ENCODE results near the gene DYNLT5. TPM values are rescaled to one million over a fixed set of nuclear protein-coding genes. Genes with fewer than 3 reads are reported as not detected.

The DYNLT5 gene
- total RNA-seq, 1 experiment from 2014 or later, result not detected

DNA sequence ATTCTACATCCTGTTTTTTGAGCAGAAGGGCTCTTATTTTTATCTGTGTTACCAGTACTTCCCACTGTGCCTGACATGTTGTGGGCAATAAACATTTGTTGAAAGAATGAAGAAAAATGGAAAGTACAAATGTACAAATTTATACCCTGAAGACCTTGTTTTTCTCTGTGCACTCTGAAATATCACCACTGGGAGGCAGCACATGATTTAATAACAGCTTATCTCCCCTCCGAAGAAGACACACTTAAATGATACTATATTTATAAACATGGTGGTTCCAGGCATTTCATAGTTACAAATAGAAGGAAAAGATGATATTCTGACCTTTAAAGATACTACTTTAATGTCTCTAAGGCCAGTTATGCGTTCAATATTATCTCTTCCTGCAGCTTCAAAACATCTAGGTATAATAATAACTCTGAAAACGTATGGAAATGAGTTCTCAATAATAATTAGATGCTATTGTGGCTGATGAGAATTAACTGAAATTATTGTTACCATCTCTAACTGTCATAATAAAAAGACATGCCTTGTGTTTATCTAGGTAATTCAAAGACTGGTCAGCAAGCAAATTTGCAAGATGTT, 12.8 kb downstream of the DYNLT5 start:
- Histone ChIP-seq H2AFZ (ENCODE audit: low read depth, low read length, poor library complexity, severe bottlenecking) (peak overlapping the region; percentile 83), H3K27ac (ENCODE audit: low read depth, low read length) (no peak overlapping the region), H4K20me1 (ENCODE audit: insufficient read depth) (no peaks in the 10 kb centered on the region), H3K4me1 (ENCODE audit: control insufficient read depth in 1 of 2, insufficient read depth in 2 of 2, low read length in 2 of 2) (0 out of 4 replicates have a peak, but pooled peaks cover 0 to 2% of the 10 kb centered on the region in 2 experiments), H3K9me3 (ENCODE audit: control insufficient read depth in 1 of 2, insufficient read depth in 1 of 2, low read depth in 1 of 2, low read length in 2 of 2) (no peaks in the 10 kb centered on the region), H3K4me2 (ENCODE audit: low read length) (peak overlapping the region; percentile 35; the same call in 1 of the 2 replicates), H3K9me2 (ENCODE audit: insufficient read depth) (no peaks in the 10 kb centered on the region), H3K4me3 (replicated peaks in 1 of 2; ENCODE audit: low read depth in 1 of 2, low read length in 2 of 2) (no peak overlapping the region), H3K79me2 (ENCODE audit: insufficient read depth, low read length) (no peaks in the 10 kb centered on the region), H3K9ac (ENCODE audit: low read length) (no peak overlapping the region), H3K27me3 (ENCODE audit: insufficient read depth, low read length) (no peaks in the 10 kb centered on the region), H3K36me3 (ENCODE audit: control insufficient read depth in 1 of 2, insufficient read depth in 2 of 2, low read length in 2 of 2) (no peaks in the 10 kb centered on the region)
- CTCF ChIA-PET, result interaction anchor here (0.8 to 5.4 kb wide), 9 partner anchors 10 to 736 kb away, joined by 3 to 42 read pairs (median 5); no protein-coding TSS in a partner anchor
- DNase-seq (ENCODE audit: low read depth, low spot score), result peak; percentile 31
- BruUV-seq (replicated peaks), result no TSS peak
- intact Hi-C loops (cut with micrococcal nuclease), result loop anchor here (1.0 to 2.0 kb wide), 4 partner anchors 232 to 736 kb away; no protein-coding TSS in a partner anchor
- RAD21 ChIA-PET (ENCODE audit: low non-redundant PET in 1 of 2, low total read pairs in 2 of 2, uncharacterized antibody in 2 of 2, unreplicated experiment in 2 of 2), result interaction anchor here (0.6 to 1.0 kb wide), 2 partner anchors 384 to 446 kb away, joined by 3 read pairs; no protein-coding TSS in a partner anchor
- POLR2A ChIA-PET, result no interaction called here
- TF ChIP-seq FOSL1 (IDR thresholded peaks at IDR 0.05; ENCODE audit: low read depth) (no peak), RAD21 (IDR thresholded peaks at IDR 0.05; ENCODE audit: low read depth) (peak; percentile 91)
- TF ChIP-seq, protein P1, sequence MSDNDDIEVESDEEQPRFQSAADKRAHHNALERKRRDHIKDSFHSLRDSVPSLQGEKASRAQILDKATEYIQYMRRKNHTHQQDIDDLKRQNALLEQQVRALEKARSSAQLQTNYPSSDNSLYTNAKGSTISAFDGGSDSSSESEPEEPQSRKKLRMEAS (IDR thresholded peaks at IDR 0.05), result no peak
- TF ChIP-seq, protein P2, sequence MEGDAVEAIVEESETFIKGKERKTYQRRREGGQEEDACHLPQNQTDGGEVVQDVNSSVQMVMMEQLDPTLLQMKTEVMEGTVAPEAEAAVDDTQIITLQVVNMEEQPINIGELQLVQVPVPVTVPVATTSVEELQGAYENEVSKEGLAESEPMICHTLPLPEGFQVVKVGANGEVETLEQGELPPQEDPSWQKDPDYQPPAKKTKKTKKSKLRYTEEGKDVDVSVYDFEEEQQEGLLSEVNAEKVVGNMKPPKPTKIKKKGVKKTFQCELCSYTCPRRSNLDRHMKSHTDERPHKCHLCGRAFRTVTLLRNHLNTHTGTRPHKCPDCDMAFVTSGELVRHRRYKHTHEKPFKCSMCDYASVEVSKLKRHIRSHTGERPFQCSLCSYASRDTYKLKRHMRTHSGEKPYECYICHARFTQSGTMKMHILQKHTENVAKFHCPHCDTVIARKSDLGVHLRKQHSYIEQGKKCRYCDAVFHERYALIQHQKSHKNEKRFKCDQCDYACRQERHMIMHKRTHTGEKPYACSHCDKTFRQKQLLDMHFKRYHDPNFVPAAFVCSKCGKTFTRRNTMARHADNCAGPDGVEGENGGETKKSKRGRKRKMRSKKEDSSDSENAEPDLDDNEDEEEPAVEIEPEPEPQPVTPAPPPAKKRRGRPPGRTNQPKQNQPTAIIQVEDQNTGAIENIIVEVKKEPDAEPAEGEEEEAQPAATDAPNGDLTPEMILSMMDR (IDR thresholded peaks at IDR 0.05 in 2 of 3, conservative IDR thresholded peaks at IDR 0.05 in 1 of 3; ENCODE audit: borderline replicate concordance in 1 of 3, insufficient read depth in 1 of 3, low read depth in 2 of 3, low read length in 2 of 3), result peak; percentile 62 to 86 (median 86)
- peak; percentile 82 for ATAC-seq

- Histone ChIP-seq H3K79me2 (ENCODE audit: insufficient read depth, low read length) (no peaks in the 10 kb centered on the region), H3K9me2 (ENCODE audit: insufficient read depth) (no peaks in the 10 kb centered on the region), H3K36me3 (ENCODE audit: control insufficient read depth in 1 of 2, insufficient read depth in 2 of 2, low read length in 2 of 2) (no peaks in the 10 kb centered on the region), H2AFZ (ENCODE audit: low read depth, low read length, poor library complexity, severe bottlenecking) (no peak overlapping the region), H3K4me2 (ENCODE audit: low read length) (no peak overlapping the region), H4K20me1 (ENCODE audit: insufficient read depth) (no peaks in the 10 kb centered on the region), H3K27me3 (ENCODE audit: insufficient read depth, low read length) (no peaks in the 10 kb centered on the region), H3K9me3 (ENCODE audit: control insufficient read depth in 1 of 2, insufficient read depth in 1 of 2, low read depth in 1 of 2, low read length in 2 of 2) (no peaks in the 10 kb centered on the region), H3K4me3 (replicated peaks in 1 of 2; ENCODE audit: low read depth in 1 of 2, low read length in 2 of 2) (no peak overlapping the region), H3K27ac (ENCODE audit: low read depth, low read length) (no peak overlapping the region), H3K4me1 (ENCODE audit: control insufficient read depth in 1 of 2, insufficient read depth in 2 of 2, low read length in 2 of 2) (0 out of 4 replicates have a peak, but pooled peaks cover 0 to 2% of the 10 kb centered on the region in 2 experiments), H3K9ac (ENCODE audit: low read length) (no peak overlapping the region)
- DNase-seq (ENCODE audit: low read depth, low spot score) (no peak), ATAC-seq (no peak)
- ChIA-PET RAD21 (ENCODE audit: low non-redundant PET in 1 of 2, low total read pairs in 2 of 2, uncharacterized antibody in 2 of 2, unreplicated experiment in 2 of 2) (no interaction called here), POLR2A (no interaction called here), CTCF (interaction anchor here (0.6 to 2.9 kb wide), 2 partner anchors 444 to 446 kb away, joined by 3 to 17 read pairs; no protein-coding TSS in a partner anchor)
- intact Hi-C loops (cut with micrococcal nuclease), result no loop called here
- BruUV-seq (replicated peaks), result no TSS peak
- TF ChIP-seq SRF (IDR thresholded peaks at IDR 0.05; ENCODE audit: low read depth), result no peak
- no peak for TF ChIP-seq ELF1 (IDR thresholded peaks at IDR 0.05; ENCODE audit: borderline replicate concordance, low read depth)
- no peak for TF ChIP-seq ZFX (IDR thresholded peaks at IDR 0.05)
- no peak for TF ChIP-seq RAD21 (IDR thresholded peaks at IDR 0.05; ENCODE audit: low read depth)
- no peak for TF ChIP-seq CEBPB (IDR thresholded peaks at IDR 0.05; ENCODE audit: low read depth)
- no peak for TF ChIP-seq EZH2 (IDR thresholded peaks at IDR 0.05)
- TF ChIP-seq SIN3A (IDR thresholded peaks at IDR 0.05; ENCODE audit: low read depth), result no peak
- no peak for TF ChIP-seq SP1 (IDR thresholded peaks at IDR 0.05; ENCODE audit: low read depth)
- TF ChIP-seq, protein P1 (IDR thresholded peaks at IDR 0.05), result no peak
- no peak for TF ChIP-seq POLR2A (IDR thresholded peaks at IDR 0.05; ENCODE audit: borderline replicate concordance, extremely low read depth, insufficient read depth, insufficient read length)
- TF ChIP-seq, protein P3, sequence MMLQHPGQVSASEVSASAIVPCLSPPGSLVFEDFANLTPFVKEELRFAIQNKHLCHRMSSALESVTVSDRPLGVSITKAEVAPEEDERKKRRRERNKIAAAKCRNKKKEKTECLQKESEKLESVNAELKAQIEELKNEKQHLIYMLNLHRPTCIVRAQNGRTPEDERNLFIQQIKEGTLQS (IDR thresholded peaks at IDR 0.05), result no peak
- no peak for TF ChIP-seq ZNF274 (IDR thresholded peaks at IDR 0.05; ENCODE audit: low read depth, low read length)
- TF ChIP-seq TCF7L2 (IDR thresholded peaks at IDR 0.05; ENCODE audit: borderline replicate concordance, extremely low read depth, insufficient read depth, insufficient read length), result no peak
- TF ChIP-seq CBX3 (IDR thresholded peaks at IDR 0.05; ENCODE audit: low read depth), result no peak
Measured at GRCh38 chr1:66767626-66768025, 15.4 kb downstream of the DYNLT5 start.

All from HCT116 (cell line).